ENCODE data around the gene SYDE2.
"Not testable (repeated sequence)": the region's sequence is repeated elsewhere in the genome, so short reads cannot be mapped to it uniquely, and the experiment has no call there.

SYDE2 gene

DNA sequence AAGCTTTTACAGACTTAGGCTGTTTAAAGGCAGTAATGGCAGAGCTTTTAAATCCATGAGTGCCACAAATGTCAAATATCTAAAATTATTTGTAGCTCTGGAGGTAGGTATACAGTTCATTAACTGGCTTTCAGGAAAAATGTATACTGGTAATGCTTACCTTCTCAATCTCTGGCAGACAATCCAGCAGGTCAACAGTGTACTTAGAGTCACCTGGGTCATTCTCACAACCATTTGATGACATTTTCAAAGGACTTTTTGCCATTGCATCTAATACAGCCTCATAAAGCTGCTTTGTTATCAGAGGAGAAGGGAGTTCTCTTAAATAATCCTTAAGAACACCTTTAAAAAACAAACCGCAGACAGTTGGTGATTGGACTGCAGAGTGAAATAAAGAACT lies 31.9 kb downstream of the SYDE2 start:
- no peak for DNase-seq

DNA sequence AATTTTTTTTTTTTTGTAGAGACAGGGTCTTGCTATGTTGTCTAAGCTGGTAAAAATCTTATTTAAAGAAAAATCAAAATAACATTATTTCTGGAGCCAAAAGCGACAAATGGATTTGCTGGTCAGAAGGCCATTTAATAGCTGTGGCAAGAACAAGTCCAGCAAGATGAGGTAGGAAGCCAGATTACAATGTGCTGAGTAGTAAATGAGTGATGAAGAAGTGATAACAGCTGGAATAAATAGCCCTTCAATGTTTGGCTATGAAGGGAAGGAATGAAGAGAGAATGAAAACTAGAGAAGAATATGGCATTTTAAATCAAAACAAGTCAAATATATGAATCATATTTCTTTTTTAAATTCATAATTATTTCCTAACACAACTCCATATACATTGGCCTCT lies 34.5 kb downstream of the SYDE2 start:
- DNase-seq, result no peak

DNA sequence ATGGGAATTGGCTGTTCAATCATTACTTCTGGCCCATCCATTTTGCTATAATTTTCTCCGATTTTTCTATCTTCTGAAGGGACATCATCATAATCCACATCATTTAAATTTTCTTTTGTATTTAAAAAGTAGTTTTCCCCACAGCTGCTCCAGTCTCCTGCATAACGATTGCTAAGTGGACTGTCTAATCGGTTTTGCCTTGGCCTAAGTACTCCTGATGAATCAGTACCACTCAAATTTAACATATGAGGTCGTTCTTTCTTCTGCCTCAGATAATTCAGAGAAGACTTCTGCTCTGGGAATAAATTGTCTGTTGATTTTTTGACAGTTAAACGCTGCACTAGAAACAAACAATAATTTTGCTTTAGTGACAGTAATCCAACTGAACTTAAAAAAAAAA lies 41.9 kb downstream of the SYDE2 start:
- DNase-seq, result no peak

- DNase-seq, result no peak
Measured at GRCh38 chr1:85157436-85157835, 43.4 kb downstream of the SYDE2 start.

DNA sequence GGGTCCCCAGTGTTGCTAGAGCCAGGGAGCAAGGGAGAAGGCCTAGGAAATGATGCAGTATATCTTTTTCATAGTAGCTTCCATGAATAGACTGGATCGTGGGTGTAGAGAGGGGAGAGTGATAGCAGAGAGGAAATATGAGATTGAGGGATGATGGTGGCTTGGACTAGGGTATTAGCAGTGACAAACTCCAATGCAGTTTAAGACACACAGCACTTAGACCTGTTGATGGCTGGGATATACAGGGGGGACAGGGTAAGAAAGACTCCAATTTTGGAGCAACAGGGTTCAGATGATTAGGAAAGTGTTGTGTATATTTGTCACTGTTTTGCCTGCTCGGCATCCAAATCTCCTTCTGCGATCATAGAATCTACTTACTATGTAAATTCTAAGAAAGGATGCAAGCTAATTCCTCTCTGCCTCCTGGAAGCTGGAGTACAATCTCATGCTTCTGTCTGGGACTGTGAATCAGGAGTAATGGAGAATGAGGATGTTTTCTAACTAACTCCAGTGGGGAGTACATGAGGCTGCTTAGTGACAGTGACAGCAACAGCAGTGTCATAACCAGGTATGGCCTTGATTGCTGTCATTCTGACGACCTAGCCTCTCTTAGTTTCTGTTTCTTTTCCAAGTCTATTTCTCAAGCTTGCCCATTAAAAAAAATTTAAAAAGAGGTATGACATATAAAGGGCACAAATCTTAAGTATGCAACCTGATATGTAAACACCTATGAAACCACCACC lies 47.5 kb downstream of the SYDE2 start:
- no peak for DNase-seq

- no peak for DNase-seq
Measured at GRCh38 chr1:85151446-85151845, 49.4 kb downstream of the SYDE2 start.

GRCh38 chr1:85149805-85150204 lies 51.0 kb downstream of the SYDE2 start:
- DNase-seq, result no peak

- no peak for DNase-seq
Measured at GRCh38 chr1:85148524-85149250, 52.1 kb downstream of the SYDE2 start.

GRCh38 chr1:85146972-85147359 lies 53.9 kb downstream of the SYDE2 start:
- DNase-seq, result no peak

- not testable (repeated sequence) for DNase-seq
Measured at GRCh38 chr1:85146298-85146971, 54.4 kb downstream of the SYDE2 start.

GRCh38 chr1:85144351-85144750 lies 56.5 kb downstream of the SYDE2 start:
- no peak for DNase-seq

- peak; percentile 59 for DNase-seq
Measured at GRCh38 chr1:85142753-85143152, 58.1 kb downstream of the SYDE2 start.

- DNase-seq, result not testable (repeated sequence)
Measured at GRCh38 chr1:85138439-85138838, 62.4 kb downstream of the SYDE2 start.

- DNase-seq, result peak; percentile 95
Measured at GRCh38 chr1:85137660-85138059, 63.2 kb downstream of the SYDE2 start.

DNA sequence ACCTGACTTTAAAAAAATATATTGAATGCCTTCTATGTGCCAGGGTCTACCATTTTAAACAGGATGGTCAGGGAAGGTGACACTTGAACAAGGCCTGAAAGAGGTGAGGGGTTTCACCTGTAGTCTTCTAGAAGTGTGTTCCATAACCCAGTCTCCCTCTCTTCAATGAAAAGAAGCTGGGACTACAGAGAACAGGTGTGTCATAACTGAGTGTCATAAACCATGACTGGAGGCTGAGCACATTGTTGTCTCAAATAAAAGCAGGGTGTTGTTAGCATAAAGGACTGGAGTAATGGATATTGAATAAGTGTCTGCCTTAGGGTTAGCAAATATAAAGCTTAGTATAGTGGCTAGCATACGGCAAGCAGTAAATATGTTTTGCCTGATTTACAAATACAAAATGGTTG lies 65.4 kb downstream of the SYDE2 start:
- DNase-seq, result peak; percentile 86

DNA sequence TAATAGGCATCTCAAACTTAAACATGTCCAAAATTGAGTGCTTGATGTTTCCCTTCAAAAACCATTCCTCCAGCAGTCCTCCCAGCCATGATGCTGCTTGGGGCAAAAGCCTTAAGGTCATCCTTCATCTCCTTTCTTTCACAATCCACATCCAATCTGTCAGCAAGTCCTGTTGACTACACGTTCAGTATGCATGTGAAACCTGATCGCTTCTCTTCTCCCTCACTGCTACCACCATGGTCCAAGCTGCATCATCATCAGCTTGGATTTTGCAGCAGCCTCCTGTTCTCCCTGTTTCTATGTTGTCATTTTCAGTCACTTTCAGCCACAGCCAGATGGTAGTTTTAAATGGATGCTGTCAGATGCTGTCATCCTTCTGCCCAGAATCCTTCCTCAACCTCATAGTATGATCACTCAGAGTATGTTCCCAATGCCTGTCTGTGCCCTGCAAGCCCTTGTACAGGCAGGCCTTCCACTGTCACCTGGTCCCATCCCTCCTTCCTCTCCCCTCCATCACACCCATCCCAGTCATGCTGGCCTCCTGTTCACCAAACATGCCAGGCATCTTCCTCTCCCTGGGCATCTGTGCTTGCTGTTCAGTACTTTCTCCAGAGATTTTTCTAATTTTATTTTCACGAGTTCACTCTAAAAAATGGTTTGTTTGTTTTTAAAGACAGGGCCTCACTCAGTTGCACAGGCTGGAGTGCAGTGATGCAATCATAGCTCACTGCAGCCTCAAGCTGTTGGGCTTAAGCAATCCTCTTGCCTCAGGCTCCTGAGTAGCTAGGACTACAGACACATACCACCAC lies 66.0 kb downstream of the SYDE2 start:
- DNase-seq, result peak; percentile 71

DNA sequence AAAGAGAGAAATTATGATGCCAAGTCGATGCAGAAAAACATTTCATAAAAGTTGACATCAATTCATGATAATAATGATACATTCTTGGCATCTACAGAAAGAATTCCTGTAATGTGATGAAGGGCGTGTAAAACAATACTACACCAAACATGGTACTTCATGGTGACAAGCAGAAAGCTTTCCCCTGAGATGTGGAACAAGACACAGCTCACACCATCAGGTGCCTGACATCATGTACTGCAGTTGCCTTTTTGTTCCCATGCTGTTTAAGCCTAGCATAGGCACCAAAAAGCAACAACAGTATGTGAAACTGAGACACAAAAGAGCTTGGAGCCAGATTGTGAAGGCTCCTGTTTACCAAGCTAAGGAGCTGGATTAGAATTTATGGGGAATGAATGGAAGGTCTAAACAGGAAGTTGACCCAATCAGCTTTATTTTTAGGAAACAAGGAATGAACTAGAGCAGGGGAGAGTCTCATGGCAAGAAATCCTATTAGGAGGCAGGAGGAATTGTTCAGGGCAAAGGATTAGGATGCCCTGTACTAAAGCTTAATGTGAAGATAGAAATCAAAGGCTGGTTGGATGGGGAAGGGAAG lies 67.2 kb downstream of the SYDE2 start:
- DNase-seq, result no peak

- no peak for DNase-seq
Measured at GRCh38 chr1:85132078-85132720, 68.6 kb downstream of the SYDE2 start.

- no peak for DNase-seq
Measured at GRCh38 chr1:85128316-85128715, 72.5 kb downstream of the SYDE2 start.

DNA sequence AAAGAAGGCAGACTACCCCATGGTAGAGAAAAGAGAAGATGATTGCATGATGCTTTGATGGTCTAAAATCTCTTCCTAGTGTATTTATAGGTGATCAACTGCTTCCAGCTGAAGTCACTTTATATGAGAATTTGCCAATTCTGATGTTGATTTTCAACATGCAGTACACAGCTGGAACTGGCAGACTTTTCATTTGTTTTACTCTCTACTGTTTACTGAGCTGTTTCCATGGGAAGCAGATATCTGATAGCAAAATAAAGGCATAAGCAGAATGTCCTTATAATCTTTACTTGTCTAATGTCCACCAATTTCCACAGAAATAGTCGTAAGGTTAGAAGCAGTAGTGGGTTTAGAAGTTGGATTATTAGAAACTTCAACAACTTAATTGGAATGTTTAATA lies 74.9 kb downstream of the SYDE2 start:
- DNase-seq, result peak; percentile 71

DNA sequence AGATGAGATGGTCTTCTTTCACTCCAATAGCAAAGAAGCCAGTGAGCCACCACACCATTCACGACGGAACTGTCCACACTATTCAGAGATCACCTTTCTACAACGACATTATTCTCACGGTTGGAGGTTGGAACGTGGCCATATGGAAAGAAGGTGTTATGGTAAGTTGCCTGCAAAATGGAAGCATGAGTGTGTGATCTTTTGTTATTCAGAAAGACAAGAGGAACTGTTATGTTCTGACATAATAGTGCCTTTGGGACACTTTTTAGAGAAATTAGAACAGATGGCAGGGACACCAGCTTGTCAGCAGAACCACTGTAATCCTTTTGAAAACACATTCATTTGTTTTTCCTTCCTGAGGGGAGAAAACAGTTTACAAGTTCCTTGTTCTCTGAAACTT lies 76.7 kb downstream of the SYDE2 start:
- DNase-seq, result peak; percentile 77

DNA sequence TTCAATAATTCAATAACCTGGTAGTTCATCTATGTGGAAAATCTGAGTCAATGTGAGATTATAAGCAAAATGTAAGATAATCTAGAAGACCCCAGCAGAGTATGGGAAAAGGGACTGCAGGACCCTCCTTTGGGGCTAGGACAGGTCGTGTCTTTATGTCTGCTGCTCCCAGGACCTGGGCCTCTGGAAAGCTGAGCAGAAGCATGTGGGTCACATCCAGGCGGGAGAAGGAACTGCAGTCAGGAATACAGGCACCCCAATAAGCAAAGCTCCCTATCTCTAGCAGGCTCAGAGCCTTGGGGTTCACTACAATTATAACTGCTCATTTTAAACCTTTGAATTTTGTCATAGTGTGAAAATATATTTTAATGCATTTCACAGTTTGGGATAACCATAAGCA lies 78.6 kb downstream of the SYDE2 start:
- no peak for DNase-seq
